Activated CD8-positive, alpha-beta memory T cell treated with anti-CD3 and anti-CD28 coated beads, Interleukin-2, amount 50 U/mL, for 24 hours (primary cell): ENCODE data around the gene ZNFX1.
"Not testable (repeated sequence)": the region's sequence is repeated elsewhere in the genome, so short reads cannot be mapped to it uniquely, and the experiment has no call there.

Experiments used
- DNase-seq: peaks from one replicate; pipeline ENCODE4 v3.0.0-alpha.2; 2020; ENCODE audit errors: extremely low read depth

Gene ZNFX1

DNA sequence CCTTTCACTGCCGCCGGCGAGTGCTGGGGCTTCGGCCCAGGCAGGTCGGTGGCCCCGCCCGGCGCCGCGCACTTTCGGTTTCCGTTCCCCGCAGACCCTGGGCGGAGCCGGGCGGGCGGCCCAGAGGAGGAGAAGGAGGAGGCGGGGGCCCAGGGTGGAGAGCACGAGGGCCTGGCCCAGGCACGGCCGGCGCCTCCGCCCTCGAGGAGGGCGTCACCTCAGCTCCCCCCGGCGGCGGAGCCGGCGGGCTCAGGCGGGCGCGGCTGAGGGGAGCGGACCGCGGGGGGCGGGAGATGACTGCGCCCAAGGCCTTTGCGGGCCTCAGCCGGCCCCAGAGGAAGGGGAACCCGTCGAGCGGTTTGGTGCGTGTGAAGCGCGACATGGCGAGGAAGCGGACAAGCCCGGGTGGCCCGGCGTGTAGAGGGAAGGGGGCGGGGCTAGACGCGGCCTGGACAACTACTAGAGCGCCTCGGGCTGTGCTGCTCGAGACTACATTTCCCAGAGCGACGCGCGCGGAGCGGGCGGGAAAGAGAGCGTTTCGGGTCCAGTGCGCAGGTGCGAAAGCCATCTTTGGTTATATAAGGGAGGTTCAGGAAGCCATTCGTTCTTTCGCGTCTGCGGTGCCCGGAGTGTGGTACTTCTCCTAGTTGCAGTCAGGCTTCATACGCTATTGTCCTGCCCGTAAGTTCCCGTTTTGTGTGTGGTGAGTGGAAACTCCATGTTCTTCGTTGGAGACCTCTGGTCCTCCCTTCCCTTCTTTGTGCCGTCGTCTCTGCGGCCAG is at the start of gene ZNFX1:
Gene ZNFX1 (minus strand): TSS at position 22 of the 782 bp plus-strand sequence. CDS start 2,218 bp downstream, outside the sequence.
- DNase-seq = peak; percentile 97

DNA sequence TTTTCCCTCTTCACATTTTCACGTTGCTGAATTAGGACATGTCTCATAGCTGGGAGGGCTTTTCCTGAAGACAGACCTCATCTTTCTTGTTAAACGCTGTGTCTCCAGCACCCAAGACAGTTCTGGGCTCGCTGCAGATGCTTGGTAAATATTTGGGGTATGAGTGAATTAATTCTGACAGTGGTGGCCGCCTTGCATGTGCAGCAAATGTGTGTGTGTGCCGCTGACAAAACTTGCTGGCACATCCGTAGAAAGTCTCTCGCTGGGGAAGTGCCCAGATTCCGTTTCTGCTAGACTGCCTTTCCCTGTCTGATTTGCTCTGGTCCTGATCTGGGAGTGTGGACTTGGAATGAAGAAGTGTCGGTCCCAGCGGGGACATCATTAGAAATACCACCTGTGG is 48.2 kb upstream of the ZNFX1 start:
- DNase-seq = no peak

GRCh38 chr20:49324306-49324705 is 46.4 kb upstream of the ZNFX1 start:
- no peak for DNase-seq

GRCh38 chr20:49323622-49324238 is 45.9 kb upstream of the ZNFX1 start:
- no peak for DNase-seq

GRCh38 chr20:49320460-49320859 is 42.6 kb upstream of the ZNFX1 start:
- no peak for DNase-seq

DNA sequence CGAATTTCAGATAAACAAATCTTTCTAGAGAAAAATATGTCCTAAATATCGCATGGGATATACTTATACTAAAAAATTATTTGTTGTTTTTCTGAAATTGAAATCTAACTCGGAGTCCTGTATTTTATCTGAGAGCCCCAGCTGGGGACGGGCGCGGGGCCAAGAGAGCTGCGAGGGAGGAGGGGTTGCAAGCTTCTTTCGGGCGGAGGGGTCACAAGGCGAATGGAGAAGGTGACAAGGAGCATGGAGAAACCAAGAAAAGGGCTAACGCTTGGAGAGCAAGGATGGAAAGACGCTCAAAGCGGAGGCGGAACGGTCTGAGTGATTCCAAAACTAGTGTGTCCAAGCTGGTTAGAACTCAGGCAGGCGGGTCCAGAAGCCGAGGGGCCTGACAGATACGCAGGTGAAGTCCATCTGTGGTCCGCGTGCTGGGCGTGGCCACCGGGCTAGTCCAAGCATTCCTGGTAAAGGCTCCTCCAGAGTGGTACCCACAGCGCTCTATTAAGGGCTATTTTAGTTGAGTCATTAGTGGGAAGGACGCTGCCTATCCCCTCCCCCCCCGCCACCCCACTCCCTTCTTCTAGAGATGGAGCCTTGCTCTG is 41.5 kb upstream of the ZNFX1 start:
- DNase-seq = no peak

DNA sequence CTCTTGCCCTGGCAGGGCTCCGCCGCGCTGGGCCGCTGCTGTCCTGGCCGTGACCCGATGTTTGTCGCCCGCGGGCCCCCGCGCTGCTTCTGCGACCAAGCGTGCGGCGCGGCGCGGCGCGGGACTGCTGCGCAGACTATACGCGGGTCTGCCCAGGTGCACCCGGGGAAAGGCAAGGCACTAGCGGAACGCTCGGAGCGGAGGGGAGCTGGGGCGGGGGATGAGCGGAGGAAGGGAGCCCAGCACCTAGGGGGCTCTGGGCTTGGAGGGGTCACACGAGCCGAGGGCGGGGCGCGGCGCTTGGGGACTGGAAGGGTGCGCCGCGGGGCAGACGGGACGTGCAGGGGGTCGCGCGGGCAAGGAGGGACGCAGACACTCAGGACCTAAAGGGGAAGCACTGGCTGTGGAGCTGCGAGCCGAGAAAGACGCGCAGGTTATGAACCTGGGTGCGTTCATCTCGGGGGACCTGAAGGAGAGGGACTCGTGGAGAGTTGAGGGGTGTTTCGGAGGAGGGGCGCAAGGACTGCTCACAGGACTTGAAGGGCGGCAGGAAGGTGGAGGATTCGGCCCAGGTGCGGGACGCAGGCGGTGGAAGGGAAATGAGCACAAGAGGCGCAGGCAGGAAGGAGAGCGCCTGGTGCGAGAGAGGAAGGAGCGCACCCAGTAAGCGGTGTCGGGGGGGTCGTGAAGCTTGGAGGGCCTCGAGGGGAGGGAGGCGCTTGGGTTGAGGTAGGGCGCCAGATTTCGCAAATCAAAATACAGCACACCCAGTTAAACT is 40.8 kb upstream of the ZNFX1 start:
- DNase-seq = no peak

DNA sequence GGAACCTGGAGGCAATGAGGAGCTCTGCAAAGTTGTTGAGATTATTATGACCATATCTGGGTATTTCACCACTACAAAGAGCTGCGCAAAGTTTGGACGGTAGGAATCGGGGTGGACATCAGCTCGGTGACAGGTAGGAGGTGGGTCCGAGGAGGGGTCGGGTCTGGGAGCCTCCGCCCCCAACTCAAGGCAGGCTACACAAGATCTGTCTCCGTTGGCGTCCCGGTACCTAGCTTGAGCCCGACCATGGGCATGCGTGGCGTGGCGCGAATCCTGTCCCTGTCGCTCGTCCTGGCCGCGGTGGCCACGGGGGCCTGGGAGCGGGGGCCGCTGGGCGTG is 40.2 kb upstream of the ZNFX1 start:
- DNase-seq = no peak

GRCh38 chr20:49316704-49317103 is 38.8 kb upstream of the ZNFX1 start:
- DNase-seq = no peak

DNA sequence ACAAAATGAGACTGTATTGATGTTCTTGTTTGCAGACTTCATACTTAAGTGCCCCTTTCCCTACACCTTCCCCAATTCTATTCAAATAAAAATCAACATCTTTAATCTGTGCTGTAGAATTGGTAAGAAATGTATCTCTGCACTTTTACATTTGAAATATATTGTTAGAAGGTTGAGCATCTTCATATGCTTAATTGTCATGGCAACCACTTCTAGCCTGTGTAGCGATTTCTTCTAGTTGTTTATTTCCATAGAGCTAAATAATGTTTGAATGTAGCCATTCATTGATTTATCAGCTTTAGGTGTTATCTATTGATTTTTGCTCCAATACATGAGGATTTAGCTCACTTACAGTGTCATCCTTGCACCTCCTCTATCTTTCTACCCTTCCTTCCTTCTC is 37.7 kb upstream of the ZNFX1 start:
- DNase-seq = no peak

- not testable (repeated sequence) for DNase-seq
Observed at GRCh38 chr20:49314052-49314451, 36.2 kb upstream of the ZNFX1 start.

GRCh38 chr20:49313283-49313682 is 35.4 kb upstream of the ZNFX1 start:
- no peak for DNase-seq

- DNase-seq = no peak
Observed at GRCh38 chr20:49312661-49313060, 34.8 kb upstream of the ZNFX1 start.

GRCh38 chr20:49310705-49311104 is 32.8 kb upstream of the ZNFX1 start:
- DNase-seq = no peak

DNA sequence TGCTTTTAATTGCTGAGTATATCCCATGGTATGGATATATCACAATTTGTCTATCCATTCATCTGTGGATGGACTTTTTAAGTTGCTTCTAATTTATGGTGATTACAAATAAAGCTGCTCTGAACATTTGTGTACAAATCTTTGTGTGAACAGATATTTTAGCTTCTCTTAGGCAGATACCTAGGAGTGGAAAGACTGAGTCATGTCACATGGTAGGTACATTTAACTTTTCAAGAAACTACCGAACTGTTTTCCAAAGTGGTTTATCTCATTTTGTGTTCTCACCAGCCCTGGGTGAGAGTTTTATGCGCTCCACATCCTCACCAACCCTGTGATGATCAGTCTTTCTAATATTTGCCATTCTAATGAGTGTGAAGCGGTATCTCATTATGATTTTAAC is 31.0 kb upstream of the ZNFX1 start:
- no peak for DNase-seq

GRCh38 chr20:49306903-49307620 is 29.2 kb upstream of the ZNFX1 start:
- no peak for DNase-seq

DNA sequence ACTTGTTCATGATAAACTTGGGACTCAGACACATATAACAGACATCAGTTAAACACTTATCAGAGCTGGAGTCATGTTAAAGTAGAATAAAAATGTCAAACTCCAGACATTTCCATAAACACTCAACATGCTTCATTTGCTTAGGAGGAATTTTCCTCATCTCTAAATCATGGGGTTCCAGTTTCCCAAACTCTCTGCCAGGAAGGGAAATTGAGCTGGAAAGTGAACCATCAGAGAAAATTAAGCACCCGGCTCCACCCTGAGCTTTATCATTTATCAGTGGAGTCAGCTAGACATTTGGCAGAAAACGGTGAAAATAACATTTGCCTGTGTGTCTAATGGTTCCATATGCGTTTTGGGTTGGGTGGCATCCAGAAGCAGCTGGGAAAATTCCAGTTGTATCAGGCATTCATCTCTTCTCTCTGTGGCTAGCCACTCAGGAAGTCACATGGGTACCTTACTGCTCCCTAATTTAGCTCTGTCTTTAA is 25.3 kb upstream of the ZNFX1 start:
- DNase-seq = no peak

- DNase-seq = no peak
Observed at GRCh38 chr20:49297605-49298530, 20.0 kb upstream of the ZNFX1 start.

GRCh38 chr20:49294002-49294654 is 16.3 kb upstream of the ZNFX1 start:
- DNase-seq = not testable (repeated sequence)

- DNase-seq = no peak
Observed at GRCh38 chr20:49293122-49293521, 15.3 kb upstream of the ZNFX1 start.
